ENCODE results near the gene KLF16. TPM values are rescaled to one million over a fixed set of nuclear protein-coding genes. Genes with fewer than 3 reads are reported as not detected.

Gene KLF16
- total RNA-seq, 4 donors from 2014 or later: 9.0 to 18.3 (median 11.6) TPM

DNA sequence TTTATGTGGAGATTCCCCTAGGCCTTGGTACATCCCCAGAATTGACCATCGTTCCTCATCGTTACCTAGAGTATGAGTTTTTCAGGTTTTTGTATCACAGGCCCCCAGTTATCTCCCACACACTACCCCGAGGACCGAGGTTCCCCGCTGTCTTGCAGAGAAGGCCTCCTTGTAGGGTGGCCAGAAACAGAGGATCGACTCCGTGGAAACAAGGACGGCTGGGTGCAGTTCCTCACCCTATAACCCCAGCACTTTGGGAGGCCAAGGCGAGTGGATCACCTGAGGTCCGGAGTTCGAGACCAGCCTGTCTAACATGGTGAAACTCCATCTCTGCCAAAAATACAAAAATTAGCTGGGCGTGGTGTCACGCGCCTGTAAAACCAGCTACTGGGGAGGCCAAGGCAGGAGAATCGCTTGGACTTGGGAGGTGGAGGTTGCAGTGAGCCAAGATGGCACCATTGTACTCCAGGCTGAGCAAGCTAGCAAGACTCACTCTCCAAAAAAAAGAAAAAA lies 42.5 kb upstream of the KLF16 start:
- intact Hi-C loops (cut with DNase I; ENCODE audit: low total_unique reads) (no loop called here), in situ Hi-C loops (cut with MboI; ENCODE audit: low pct_ligation_motif_present in 1 of 4, low pct_unique_long_range_greater_than_20kb in 1 of 4, low sequenced_read_pairs in 3 of 4) (no loop called here)
- Histone ChIP-seq H3K27me3 (no peaks in the 10 kb centered on the region), H3K4me3 (peak overlapping the region; percentile 58 to 86 (median 74)), H3K4me1 (peaks cover 11 to 56% (median 48%) of the 10 kb centered on the region in 4 donors), H3K9me3 (no peaks in the 10 kb centered on the region), H3K27ac (peak overlapping the region; percentile 88 to 92 (median 92)), H3K36me3 (no peaks in the 10 kb centered on the region)
- 71 to 85% methylated on average over 4 to 15 of the region's 15 CpGs for WGBS, 2 donors (ENCODE audit: low coverage in 1 of 2)
- TF ChIP-seq POLR2A (IDR thresholded peaks at IDR 0.05) (no peak), EP300 (IDR thresholded peaks at IDR 0.05; ENCODE audit: low read depth) (no peak), POLR2AphosphoS5 (IDR thresholded peaks at IDR 0.05) (no peak)
- TF ChIP-seq, protein P1, sequence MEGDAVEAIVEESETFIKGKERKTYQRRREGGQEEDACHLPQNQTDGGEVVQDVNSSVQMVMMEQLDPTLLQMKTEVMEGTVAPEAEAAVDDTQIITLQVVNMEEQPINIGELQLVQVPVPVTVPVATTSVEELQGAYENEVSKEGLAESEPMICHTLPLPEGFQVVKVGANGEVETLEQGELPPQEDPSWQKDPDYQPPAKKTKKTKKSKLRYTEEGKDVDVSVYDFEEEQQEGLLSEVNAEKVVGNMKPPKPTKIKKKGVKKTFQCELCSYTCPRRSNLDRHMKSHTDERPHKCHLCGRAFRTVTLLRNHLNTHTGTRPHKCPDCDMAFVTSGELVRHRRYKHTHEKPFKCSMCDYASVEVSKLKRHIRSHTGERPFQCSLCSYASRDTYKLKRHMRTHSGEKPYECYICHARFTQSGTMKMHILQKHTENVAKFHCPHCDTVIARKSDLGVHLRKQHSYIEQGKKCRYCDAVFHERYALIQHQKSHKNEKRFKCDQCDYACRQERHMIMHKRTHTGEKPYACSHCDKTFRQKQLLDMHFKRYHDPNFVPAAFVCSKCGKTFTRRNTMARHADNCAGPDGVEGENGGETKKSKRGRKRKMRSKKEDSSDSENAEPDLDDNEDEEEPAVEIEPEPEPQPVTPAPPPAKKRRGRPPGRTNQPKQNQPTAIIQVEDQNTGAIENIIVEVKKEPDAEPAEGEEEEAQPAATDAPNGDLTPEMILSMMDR (IDR thresholded peaks at IDR 0.05): no peak
- DNase-seq: no peak

DNA sequence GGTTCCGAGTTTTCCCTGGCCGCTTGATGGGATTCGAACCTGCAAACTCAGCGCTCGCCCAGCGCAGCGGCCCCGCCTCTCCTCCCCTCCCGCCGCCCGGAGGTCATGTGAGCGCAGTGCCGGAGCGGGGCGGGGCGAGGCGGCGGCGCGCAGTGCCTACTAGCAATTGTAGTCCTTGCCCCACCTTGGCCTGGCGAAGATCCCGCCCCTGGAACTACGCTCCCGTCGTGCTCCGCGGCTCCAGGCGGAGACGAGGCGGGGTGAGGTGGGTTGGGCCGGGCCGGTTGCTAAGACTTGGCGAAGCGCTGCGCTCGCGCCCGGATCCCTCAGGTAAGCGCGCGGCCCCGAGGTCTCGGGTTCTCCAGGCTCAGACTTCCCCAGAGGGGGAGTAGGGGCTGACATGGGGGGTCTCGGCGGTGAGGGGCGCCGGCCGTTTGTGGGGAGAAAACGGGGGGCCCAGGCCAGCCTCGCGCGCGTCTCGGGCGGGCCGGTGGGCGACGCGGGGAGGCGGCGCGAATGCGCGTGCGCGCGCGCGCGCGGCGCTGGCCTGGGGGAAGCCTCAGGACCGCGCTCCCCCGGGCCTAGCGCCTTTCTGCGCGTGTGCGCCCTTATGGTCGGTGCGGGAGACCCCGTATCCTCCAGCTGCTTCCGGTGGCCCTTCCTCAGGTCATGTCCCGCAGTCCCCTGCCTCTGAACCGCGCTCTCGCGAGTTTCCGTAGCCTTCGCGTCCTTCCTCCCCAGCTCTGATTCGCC lies 41.9 kb upstream of the KLF16 start, which contains the start of the genes ADAT3 and SCAMP4:
TSS of gene ADAT3 (plus strand) at position 290 of the 753 bp plus-strand sequence. CDS start 6,649 bp downstream, outside the sequence.
TSS of gene SCAMP4 (plus strand) at position 290 of the 753 bp plus-strand sequence. CDS start 9,621 bp downstream, outside the sequence.
- TF ChIP-seq POLR2AphosphoS5 (IDR thresholded peaks at IDR 0.05): peak; percentile 81 to 95 (median 90)
- TF ChIP-seq, protein P1 (IDR thresholded peaks at IDR 0.05): peak in 1 of 5 experiments; percentile 30
- TF ChIP-seq POLR2A (IDR thresholded peaks at IDR 0.05): peak; percentile 91
- TF ChIP-seq EP300 (IDR thresholded peaks at IDR 0.05; ENCODE audit: low read depth): no peak
- in situ Hi-C loops (cut with MboI; ENCODE audit: low pct_ligation_motif_present in 1 of 4, low pct_unique_long_range_greater_than_20kb in 1 of 4, low sequenced_read_pairs in 3 of 4): no loop called here
- Histone ChIP-seq H3K27me3 (no peaks in the 10 kb centered on the region), H3K4me3 (peak within 1 kb of the TSS; percentile 58 to 86 (median 74)), H3K4me1 (peaks cover 11 to 56% (median 48%) of the 10 kb centered on the region in 4 donors), H3K27ac (peak within 1 kb of the TSS; percentile 88 to 92 (median 92)), H3K9me3 (no peaks in the 10 kb centered on the region), H3K36me3 (no peaks in the 10 kb centered on the region)
- intact Hi-C loops (cut with DNase I; ENCODE audit: low total_unique reads): no loop called here
- 0% methylated on average over 41 of the region's 92 CpGs; no CpG with 5 or more reads in 1 of the 2 donors for WGBS, 2 donors (ENCODE audit: low coverage in 1 of 2)
- peak; percentile 99 for DNase-seq

DNA sequence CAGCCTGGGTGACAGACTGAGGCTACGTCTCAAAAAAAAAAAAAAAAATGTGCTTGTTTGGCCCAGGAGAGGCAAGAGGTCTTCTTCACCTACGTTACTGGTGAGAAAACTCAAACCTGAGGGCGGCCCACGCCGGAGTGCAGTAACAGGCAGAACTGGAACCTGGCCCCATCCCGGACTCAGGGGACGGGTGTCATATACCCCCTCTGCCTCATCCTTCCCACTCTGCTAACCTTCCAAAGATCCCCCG lies 41.4 kb upstream of the KLF16 start:
- H3K4me3 ChIP-seq: peak overlapping the region in 1 of 4 donors; percentile 86
- no peaks in the 10 kb centered on the region for H3K27me3 ChIP-seq
- no peaks in the 10 kb centered on the region for H3K9me3 ChIP-seq
- peaks cover 7 to 52% (median 46%) of the 10 kb centered on the region in 4 donors for H3K4me1 ChIP-seq
- intact Hi-C loops (cut with DNase I; ENCODE audit: low total_unique reads): no loop called here
- in situ Hi-C loops (cut with MboI; ENCODE audit: low pct_ligation_motif_present in 1 of 4, low pct_unique_long_range_greater_than_20kb in 1 of 4, low sequenced_read_pairs in 3 of 4): no loop called here
- TF ChIP-seq EP300 (IDR thresholded peaks at IDR 0.05; ENCODE audit: low read depth): no peak
- TF ChIP-seq POLR2A (IDR thresholded peaks at IDR 0.05): no peak
- TF ChIP-seq POLR2AphosphoS5 (IDR thresholded peaks at IDR 0.05): no peak
- TF ChIP-seq, protein P1 (IDR thresholded peaks at IDR 0.05): no peak
- no peaks in the 10 kb centered on the region for H3K36me3 ChIP-seq
- peak overlapping the region; percentile 88 to 92 (median 92) for H3K27ac ChIP-seq
- WGBS, 2 donors (ENCODE audit: low coverage in 1 of 2): 29% methylated on average over 8 of the region's 8 CpGs; no CpG with 5 or more reads in 1 of the 2 donors
- no peak for DNase-seq

DNA sequence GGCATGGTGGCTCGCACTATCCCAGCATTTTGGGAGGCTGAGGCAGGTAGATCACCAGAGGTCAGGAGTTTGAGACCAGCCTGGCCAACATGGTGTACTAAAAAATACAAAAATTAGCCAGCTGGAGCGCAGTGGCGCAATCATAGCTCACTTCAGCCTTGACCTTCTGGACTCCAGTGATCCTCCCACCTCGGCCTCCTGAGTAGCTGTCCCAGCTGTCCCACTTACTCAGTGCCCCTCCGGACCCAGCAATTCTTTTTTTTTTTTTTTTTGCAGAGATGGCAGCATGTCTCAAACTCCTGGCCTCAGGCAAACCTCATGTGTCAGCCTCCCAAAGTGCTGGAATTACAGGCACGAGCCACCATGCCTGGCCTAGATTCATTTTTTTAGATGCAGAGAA lies 39.5 kb upstream of the KLF16 start:
- TF ChIP-seq, protein P1 (IDR thresholded peaks at IDR 0.05): no peak
- TF ChIP-seq EP300 (IDR thresholded peaks at IDR 0.05; ENCODE audit: low read depth): no peak
- TF ChIP-seq POLR2A (IDR thresholded peaks at IDR 0.05): no peak
- no peak for TF ChIP-seq POLR2AphosphoS5 (IDR thresholded peaks at IDR 0.05)
- DNase-seq: no peak
- Histone ChIP-seq H3K9me3 (no peaks in the 10 kb centered on the region), H3K27me3 (no peaks in the 10 kb centered on the region), H3K27ac (peak overlapping the region; percentile 44 to 92 (median 72)), H3K4me3 (no peak overlapping the region), H3K36me3 (no peaks in the 10 kb centered on the region), H3K4me1 (peaks cover 0 to 35% (median 28%) of the 10 kb centered on the region in 4 donors)
- in situ Hi-C loops (cut with MboI; ENCODE audit: low pct_ligation_motif_present in 1 of 4, low pct_unique_long_range_greater_than_20kb in 1 of 4, low sequenced_read_pairs in 3 of 4) (no loop called here), intact Hi-C loops (cut with DNase I; ENCODE audit: low total_unique reads) (no loop called here)
- WGBS, 2 donors (ENCODE audit: low coverage in 1 of 2): 77 to 88% methylated on average over 6 of the region's 6 CpGs
